GM12873 (cell line): ENCODE measurements around the gene TAF15.

ENCODE experiments used
- CTCF ChIP-seq: IDR thresholded peaks from 2 replicates; pipeline ENCODE4 v1.5.1; 2012; ENCODE audit warnings: low read depth, mild to moderate bottlenecking, moderate library complexity, low read length, control low read depth; ENCODE audit not compliant: insufficient read depth; ENCODE audit errors: missing control alignments

Gene TAF15

GRCh38 chr17:35808962-35809854, at the start of gene TAF15:
Gene TAF15, plus strand, starts transcription at chr17:35809484. Its CDS starts 86 bp downstream, at chr17:35809570.
- peak; percentile 83 for TF ChIP-seq CTCF

GRCh38 chr17:35760587-35760986, 48.7 kb upstream of the TAF15 start, which contains the start of gene C17orf50:
Gene C17orf50, plus strand, starts transcription at chr17:35760887. Its CDS starts 55 bp downstream, at chr17:35760942.
- no peak for TF ChIP-seq CTCF

- no peak for TF ChIP-seq CTCF
These were observed 47.7 kb upstream of the TAF15 start for GRCh38 chr17:35761601-35762000.

GRCh38 chr17:35763767-35764122, 45.5 kb upstream of the TAF15 start:
- no peak for TF ChIP-seq CTCF

GRCh38 chr17:35764123-35764991, 44.9 kb upstream of the TAF15 start:
- TF ChIP-seq CTCF = peak; percentile 96

- no peak for TF ChIP-seq CTCF
These were observed 44.1 kb upstream of the TAF15 start for GRCh38 chr17:35765086-35765710.
